ENCODE results near the gene SMIM17. TPM values are rescaled to one million over a fixed set of nuclear protein-coding genes. Genes with fewer than 3 reads are reported as not detected.
A peak's percentile ranks its signal among the peaks of the same experiment; 100 is the strongest.
"Not testable (repeated sequence)": the region's sequence is repeated elsewhere in the genome, so short reads cannot be mapped to it uniquely, and the experiment has no call there.

Gene SMIM17
- total RNA-seq, 2 experiments from 2014 or later = 0.39 TPM; not detected in 1

DNA sequence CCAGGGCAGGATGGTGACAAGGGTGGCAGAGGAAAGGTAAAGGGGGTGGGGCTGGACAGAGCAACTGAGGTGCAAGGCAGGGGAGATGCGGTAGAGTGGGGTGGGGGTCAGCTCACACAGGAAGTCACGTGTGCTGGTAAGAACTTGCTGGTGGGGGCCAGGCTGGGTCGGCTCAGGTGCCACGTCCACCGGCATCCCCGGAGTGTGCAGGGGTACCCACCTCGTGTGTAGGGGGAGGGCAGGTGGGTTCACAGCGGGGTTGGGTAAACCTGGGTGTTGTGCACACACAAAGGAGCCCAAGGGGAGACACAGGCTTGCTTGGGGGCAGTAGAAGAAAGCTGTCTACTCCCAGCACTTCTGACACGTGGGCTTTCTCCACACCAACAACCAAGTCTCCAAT lies 25.7 kb downstream of the SMIM17 start:
- DNase-seq (no peak), ATAC-seq (ENCODE audit: low read depth) (no peak)
- H3K27ac Mint-ChIP-seq = peak overlapping the region; percentile 34
- POLR2A ChIA-PET = no interaction called here
- H3K4me3 Mint-ChIP-seq = no peak overlapping the region
- H3K27me3 Mint-ChIP-seq = no peaks in the 10 kb centered on the region
- peaks cover 27% of the 10 kb centered on the region for H3K36me3 Mint-ChIP-seq
- peaks cover 10% of the 10 kb centered on the region for H3K4me1 Mint-ChIP-seq
- H3K9me3 Mint-ChIP-seq = peaks cover 15% of the 10 kb centered on the region

DNA sequence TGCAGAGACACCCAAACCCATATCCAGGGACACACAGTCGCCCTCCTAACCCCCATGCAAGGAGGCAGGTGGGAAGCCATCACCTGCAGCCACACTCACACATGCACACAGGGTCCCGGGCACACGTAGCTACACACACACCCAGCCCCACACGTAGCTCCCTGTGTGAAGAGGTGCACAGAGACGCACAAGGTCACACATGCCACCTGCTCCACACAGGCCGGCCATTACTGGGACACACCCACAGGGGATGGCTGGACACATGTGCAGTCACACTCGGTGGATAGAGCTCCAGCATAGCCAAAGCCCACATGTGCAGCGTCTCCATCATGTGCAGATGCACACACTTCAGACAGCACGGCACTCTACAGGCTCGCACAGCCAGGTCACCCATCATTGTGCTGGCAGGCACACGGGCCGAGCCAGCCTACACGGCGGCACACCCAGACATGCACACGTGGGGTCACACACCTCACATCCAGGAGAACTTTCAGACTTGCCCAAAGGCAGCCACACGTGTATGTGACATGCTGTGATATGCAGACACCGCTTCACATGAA lies 27.5 kb downstream of the SMIM17 start:
- Mint-ChIP-seq H3K9me3 (peaks cover 14% of the 10 kb centered on the region), H3K36me3 (peaks cover 17% of the 10 kb centered on the region), H3K27me3 (no peaks in the 10 kb centered on the region), H3K4me3 (peak overlapping the region; percentile 88), H3K27ac (peak overlapping the region; percentile 25), H3K4me1 (peaks cover 10% of the 10 kb centered on the region)
- ATAC-seq (ENCODE audit: low read depth) (no peak), DNase-seq (no peak)
- POLR2A ChIA-PET = no interaction called here

DNA sequence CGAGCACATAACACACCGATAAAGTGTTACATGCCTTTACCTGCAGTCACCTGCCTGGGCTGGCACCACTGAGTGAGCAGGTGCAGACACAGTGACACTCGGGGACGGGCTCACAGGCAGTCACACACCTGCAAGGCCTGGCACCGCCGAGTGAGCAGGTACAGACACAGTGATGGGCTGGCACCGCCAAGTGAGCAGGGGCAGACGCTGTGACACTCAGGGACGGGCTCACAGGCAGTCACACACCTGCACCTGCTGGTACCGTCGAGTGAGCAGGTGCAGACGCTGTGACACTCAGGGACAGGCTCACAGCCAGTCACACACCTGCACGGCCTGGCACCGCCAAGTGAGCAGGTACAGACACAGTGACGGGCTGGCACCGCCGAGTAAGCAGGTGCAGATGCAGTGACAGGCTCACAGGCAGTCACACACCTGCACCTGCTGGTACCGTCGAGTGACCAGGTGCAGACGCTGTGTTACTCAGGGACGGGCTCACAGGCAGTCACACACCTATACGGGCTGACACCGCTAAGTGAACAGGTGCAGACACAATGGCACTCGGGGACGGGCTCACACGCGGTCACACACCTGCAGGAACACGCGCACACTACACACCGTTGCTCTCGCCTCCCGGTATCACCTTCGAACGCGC lies 28.1 kb downstream of the SMIM17 start:
- DNase-seq = no peak
- POLR2A ChIA-PET = interaction anchor here (1.0 kb wide), 1 partner anchor 267 kb away, joined by 4 read pairs; the partner anchor contains the start of gene ZNF583
- H3K4me3 Mint-ChIP-seq = peak overlapping the region; percentile 88
- H3K4me1 Mint-ChIP-seq = peaks cover 10% of the 10 kb centered on the region
- peaks cover 14% of the 10 kb centered on the region for H3K36me3 Mint-ChIP-seq
- peak overlapping the region; percentile 87 for H3K27ac Mint-ChIP-seq
- H3K27me3 Mint-ChIP-seq = no peaks in the 10 kb centered on the region
- peak; percentile 36 for ATAC-seq (ENCODE audit: low read depth)
- peaks cover 13% of the 10 kb centered on the region for H3K9me3 Mint-ChIP-seq

DNA sequence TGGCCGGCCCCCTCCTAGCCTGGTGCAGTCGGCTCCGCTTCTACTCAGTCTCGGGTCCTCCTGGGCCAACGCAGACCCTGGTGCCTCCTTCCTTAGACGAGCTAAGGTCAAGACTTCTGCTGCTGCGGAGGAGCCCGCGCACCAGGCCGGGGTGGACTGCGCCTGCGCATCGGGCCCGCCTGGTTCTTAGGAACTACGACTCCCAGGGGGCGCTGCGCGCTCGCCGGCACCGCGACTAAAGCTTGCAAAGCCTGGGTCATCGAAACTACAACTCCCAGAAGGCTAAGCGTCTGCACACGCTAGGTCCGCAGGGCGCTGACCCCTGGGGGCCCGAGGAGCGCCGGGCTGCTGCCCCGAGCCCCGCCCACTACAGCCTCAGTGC lies 28.6 kb downstream of the SMIM17 start, which contains the start of gene ZNF835:
Gene ZNF835 (minus strand): TSS at position 145 of the 382 bp plus-strand sequence. CDS start 6,559 bp downstream, outside the sequence.
- ATAC-seq (ENCODE audit: low read depth) = peak; percentile 92
- Mint-ChIP-seq H3K36me3 (peaks cover 14% of the 10 kb centered on the region), H3K4me1 (peaks cover 10% of the 10 kb centered on the region), H3K9me3 (peaks cover 13% of the 10 kb centered on the region), H3K27me3 (no peaks in the 10 kb centered on the region), H3K27ac (peak within 1 kb of the TSS; percentile 87), H3K4me3 (peak within 1 kb of the TSS; percentile 88)
- peak; percentile 92 for DNase-seq
- POLR2A ChIA-PET = interaction anchor here (0.7 to 1.0 kb wide), 2 partner anchors 134 to 267 kb away, joined by 3 to 4 read pairs; partner anchors contain the start of gene ZNF583

DNA sequence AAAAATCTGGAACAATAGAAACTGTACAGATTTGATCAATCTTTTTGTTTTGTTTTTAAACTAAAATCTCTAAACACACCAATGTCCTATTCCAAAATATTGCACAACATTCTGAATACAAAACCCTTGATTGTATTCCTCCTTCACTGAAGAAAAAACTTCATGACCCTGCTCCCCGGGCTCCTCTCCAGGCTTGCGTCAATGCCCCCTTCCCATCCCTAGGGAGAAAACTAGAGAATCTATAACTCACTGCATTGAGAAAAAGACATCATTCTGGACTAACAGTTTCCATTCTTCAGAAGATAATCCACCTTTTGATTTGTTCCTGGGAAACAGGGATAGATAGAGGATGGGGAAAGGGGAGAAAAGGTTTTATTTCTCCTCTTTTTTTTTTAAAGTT lies 29.7 kb downstream of the SMIM17 start:
- DNase-seq; H3K4me1 Mint-ChIP-seq; POLR2A ChIA-PET; H3K27ac Mint-ChIP-seq; ATAC-seq (ENCODE audit: low read depth); H3K4me3 Mint-ChIP-seq; H3K27me3 Mint-ChIP-seq: not testable (repeated sequence)
- Mint-ChIP-seq H3K9me3 (peaks cover 16% of the 10 kb centered on the region), H3K36me3 (peaks cover 14% of the 10 kb centered on the region)

DNA sequence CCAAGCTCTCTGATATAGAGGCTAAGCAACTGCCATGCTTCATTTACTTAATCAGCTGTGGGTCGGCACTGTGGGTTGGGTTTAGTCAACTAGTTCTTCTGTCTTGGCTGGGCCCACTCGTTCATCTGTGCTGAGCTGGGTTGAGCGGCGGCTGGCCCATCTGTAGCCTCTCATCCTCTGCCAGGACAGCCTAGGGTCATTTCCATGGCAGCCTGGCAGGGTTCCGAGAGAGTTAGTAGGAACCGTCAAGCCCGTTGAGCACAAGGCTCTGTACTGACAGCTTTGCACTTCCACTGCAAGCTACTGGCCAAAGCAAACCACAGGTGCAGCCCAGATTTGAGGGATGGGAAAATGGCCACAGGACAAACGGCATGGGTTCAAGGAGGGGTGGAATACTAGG lies 35.2 kb downstream of the SMIM17 start:
- H3K27ac Mint-ChIP-seq = no peak overlapping the region
- POLR2A ChIA-PET = no interaction called here
- no peaks in the 10 kb centered on the region for H3K4me1 Mint-ChIP-seq
- H3K9me3 Mint-ChIP-seq = peaks cover 17% of the 10 kb centered on the region
- H3K4me3 Mint-ChIP-seq = no peak overlapping the region
- DNase-seq = no peak
- H3K36me3 Mint-ChIP-seq = no peaks in the 10 kb centered on the region
- no peak for ATAC-seq (ENCODE audit: low read depth)
- no peaks in the 10 kb centered on the region for H3K27me3 Mint-ChIP-seq

DNA sequence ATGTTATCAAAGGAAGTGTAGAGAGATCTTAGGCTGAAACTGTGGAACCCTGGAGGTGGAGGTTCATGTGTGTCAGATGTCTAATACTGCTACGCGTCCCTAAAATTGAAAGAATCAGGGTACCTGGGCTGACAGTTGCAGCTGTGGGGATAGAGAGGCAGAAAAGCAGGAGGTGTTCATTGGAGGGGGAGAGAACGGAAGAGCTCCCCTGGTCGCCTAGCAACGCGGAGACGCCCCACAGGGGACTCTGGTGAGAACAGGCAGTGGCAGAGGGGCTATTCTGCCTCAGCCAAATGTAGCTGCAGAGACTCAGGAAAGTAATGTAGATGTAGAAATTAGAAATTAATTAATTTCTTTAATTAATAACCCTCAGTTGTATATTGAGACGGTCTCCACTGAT lies 38.7 kb downstream of the SMIM17 start:
- ATAC-seq (ENCODE audit: low read depth) = no peak
- no peaks in the 10 kb centered on the region for H3K4me1 Mint-ChIP-seq
- H3K27me3 Mint-ChIP-seq = no peaks in the 10 kb centered on the region
- DNase-seq = no peak
- H3K27ac Mint-ChIP-seq = no peak overlapping the region
- H3K36me3 Mint-ChIP-seq = no peaks in the 10 kb centered on the region
- H3K4me3 Mint-ChIP-seq = no peak overlapping the region
- peaks cover 16% of the 10 kb centered on the region for H3K9me3 Mint-ChIP-seq
- POLR2A ChIA-PET = no interaction called here

DNA sequence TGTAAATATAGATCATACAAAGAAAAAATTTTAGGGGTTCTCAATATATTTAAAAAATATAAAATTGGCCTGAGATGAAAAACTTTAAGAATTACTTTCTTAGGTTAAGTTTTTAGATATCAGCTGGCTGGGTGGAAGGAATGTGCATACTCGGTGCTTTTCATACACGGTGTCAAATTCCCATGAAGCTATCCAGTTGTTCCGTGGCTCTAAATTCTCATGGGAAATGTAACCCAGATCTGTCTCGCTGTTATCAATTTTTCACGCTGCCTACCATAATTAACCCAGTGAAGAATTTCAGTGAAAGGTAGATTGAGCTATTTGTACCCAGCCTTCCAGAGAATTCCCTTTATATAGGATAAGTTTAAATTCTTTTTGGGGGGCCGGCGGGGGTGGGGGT lies 40.2 kb downstream of the SMIM17 start:
- ATAC-seq (ENCODE audit: low read depth) (no peak), DNase-seq (no peak)
- H3K4me1 Mint-ChIP-seq = no peaks in the 10 kb centered on the region
- H3K9me3 Mint-ChIP-seq = peaks cover 17% of the 10 kb centered on the region
- no peak overlapping the region for H3K4me3 Mint-ChIP-seq
- H3K36me3 Mint-ChIP-seq = no peaks in the 10 kb centered on the region
- H3K27ac Mint-ChIP-seq = no peak overlapping the region
- no peaks in the 10 kb centered on the region for H3K27me3 Mint-ChIP-seq
- POLR2A ChIA-PET = no interaction called here

DNA sequence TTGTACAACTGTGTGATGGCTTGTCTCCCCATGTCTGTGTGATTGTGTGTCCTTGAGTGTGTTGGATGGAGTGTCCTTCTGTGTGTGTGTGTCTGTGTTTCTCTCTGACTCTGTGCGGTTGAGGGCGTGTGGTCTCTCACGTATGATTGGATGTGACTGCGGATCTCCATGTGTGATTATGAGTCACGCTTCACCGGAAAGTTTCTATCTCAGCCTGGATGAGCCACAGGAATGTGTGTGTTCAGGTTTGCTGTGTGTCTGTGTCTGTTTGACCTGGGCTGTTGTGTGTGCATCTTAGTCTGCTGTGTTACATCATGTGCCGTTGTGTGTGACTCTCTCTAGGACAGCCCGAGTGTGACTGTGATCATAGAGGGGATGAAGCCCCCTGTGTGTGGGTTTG lies 44.1 kb downstream of the SMIM17 start:
- no peak for DNase-seq
- no peak overlapping the region for H3K4me3 Mint-ChIP-seq
- POLR2A ChIA-PET = no interaction called here
- H3K9me3 Mint-ChIP-seq = peaks cover 16% of the 10 kb centered on the region
- no peaks in the 10 kb centered on the region for H3K27me3 Mint-ChIP-seq
- H3K36me3 Mint-ChIP-seq = no peaks in the 10 kb centered on the region
- no peak for ATAC-seq (ENCODE audit: low read depth)
- H3K27ac Mint-ChIP-seq = no peak overlapping the region
- H3K4me1 Mint-ChIP-seq = no peaks in the 10 kb centered on the region

DNA sequence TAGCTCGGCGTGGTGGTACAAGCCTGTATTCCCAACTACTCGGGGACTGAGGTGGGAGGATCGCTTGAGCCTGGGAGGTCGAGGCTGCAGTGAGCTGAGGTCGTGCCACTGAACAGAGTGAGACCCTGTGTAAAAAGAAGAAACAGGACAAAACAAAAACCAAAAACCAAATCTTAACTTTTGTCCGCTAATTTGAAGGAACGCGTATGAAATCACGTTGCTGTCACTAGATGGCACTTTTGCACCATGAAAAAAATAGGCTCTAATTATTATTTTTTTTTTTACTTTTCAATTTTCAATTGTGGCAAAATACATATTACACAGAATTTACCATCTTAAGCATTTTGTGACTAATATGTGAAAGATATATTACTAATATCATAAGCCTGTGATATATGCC lies 46.2 kb downstream of the SMIM17 start:
- Mint-ChIP-seq H3K4me3 (no peak overlapping the region), H3K9me3 (peaks cover 26% of the 10 kb centered on the region), H3K27me3 (no peaks in the 10 kb centered on the region), H3K36me3 (no peaks in the 10 kb centered on the region), H3K4me1 (no peaks in the 10 kb centered on the region), H3K27ac (no peak overlapping the region)
- POLR2A ChIA-PET = no interaction called here
- no peak for ATAC-seq (ENCODE audit: low read depth)
- no peak for DNase-seq

DNA sequence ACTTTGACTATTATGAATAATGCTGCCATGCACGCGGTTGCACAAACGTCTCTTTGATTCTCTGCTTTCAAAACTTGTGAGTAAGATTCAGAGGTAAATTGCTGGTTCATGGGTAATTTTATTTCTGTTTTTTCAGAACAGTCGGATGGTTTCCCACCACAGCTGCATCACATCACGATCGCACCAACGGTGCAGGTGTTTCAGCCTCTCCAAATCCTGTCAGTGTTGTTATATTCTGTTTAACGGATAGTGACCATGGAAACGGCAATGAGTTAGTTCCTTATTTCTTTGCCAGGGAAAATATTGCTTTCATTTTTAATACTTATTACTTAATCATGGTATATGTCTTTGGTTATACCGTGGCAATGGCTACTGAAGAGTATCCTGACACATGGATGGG lies 47.7 kb downstream of the SMIM17 start:
- Mint-ChIP-seq H3K36me3 (no peaks in the 10 kb centered on the region), H3K4me1 (no peaks in the 10 kb centered on the region), H3K9me3 (peaks cover 26% of the 10 kb centered on the region), H3K4me3 (no peak overlapping the region), H3K27ac (no peak overlapping the region), H3K27me3 (no peaks in the 10 kb centered on the region)
- DNase-seq (no peak), ATAC-seq (ENCODE audit: low read depth) (no peak)
- POLR2A ChIA-PET = no interaction called here

DNA sequence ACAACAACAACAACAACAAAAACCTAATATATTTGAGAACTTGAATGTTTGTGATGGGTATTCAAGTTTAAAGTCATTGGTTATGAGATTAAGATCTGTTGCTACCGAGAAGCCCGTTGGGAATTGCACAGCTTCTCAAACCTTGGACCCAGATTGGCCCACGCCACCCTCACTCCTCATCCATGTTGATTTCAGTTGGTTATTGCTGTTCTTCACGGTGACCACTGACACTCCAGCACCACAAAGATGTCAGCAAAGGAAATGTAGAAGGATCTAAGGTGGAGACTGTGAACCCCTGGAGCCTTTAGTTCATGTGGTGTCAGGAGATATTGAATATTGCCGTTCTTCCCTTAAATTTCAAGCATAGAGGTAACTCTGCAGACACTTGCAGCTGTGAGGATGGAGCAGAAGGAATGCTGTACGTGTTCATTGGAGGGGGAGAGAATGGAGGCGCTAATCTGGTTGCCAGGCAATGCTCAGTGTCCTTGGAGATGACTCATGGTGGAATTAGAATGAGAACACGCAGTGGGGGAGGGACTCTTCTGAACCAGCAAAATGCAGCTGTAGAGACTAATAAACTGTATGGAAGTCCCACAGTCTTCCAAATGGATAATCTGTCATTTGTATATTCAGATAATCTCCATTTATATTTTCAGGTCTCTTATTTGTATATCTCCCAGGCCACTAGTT lies 49.4 kb downstream of the SMIM17 start:
- Mint-ChIP-seq H3K27me3 (no peaks in the 10 kb centered on the region), H3K4me3 (no peak overlapping the region), H3K27ac (no peak overlapping the region), H3K9me3 (peaks cover 23% of the 10 kb centered on the region), H3K4me1 (no peaks in the 10 kb centered on the region), H3K36me3 (no peaks in the 10 kb centered on the region)
- ATAC-seq (ENCODE audit: low read depth) (no peak), DNase-seq (no peak)
- POLR2A ChIA-PET = no interaction called here

DNA sequence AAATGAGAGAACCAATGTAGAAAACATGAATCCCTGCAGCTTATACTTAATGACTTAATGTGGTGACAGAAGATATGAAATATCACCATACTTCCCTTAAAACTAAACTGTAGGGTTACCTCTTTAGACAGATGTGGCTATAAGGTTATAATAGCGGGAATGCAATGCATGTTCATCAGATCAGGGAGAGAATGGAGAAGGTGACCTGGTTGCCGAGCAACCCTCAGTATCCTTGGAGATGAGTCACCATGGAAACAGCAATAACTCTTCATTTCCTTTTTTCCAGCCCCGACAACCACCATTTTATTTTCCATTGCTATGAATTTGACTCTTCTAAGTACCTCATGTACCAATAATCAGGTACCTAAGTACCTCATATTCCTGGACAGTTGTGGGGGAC lies 56.6 kb downstream of the SMIM17 start:
- POLR2A ChIA-PET = no interaction called here
- no peak for DNase-seq
- Mint-ChIP-seq H3K36me3 (no peaks in the 10 kb centered on the region), H3K27me3 (no peaks in the 10 kb centered on the region), H3K4me3 (no peak overlapping the region), H3K4me1 (no peaks in the 10 kb centered on the region), H3K9me3 (peaks cover 17% of the 10 kb centered on the region), H3K27ac (no peak overlapping the region)
- ATAC-seq (ENCODE audit: low read depth) = no peak

DNA sequence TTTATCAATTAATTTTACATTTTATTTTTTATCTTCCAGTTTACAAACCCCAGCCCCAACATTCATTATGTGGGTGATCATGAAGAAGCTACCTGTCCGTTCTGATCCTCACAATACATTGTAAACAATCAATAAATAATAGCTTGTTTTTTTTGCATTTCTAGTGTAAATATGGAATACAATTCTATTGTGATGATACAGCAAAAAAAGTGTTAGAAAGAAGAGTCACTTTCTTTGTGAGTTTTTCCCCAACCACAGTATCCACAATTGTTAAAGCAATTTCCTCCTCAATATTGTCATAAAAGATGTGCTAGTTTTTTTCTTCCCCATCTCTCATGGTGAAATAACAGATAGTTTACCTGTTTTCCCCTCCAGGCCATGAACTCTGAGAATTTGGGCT lies 58.9 kb downstream of the SMIM17 start:
- DNase-seq = no peak
- Mint-ChIP-seq H3K27ac (no peak overlapping the region), H3K36me3 (no peaks in the 10 kb centered on the region), H3K4me1 (no peaks in the 10 kb centered on the region), H3K9me3 (peaks cover 25% of the 10 kb centered on the region), H3K27me3 (no peaks in the 10 kb centered on the region), H3K4me3 (no peak overlapping the region)
- POLR2A ChIA-PET = no interaction called here
- no peak for ATAC-seq (ENCODE audit: low read depth)
